A673 (cell line): ENCODE results near the gene FEM1C. TPM values are rescaled to one million over a fixed set of nuclear protein-coding genes. Genes with fewer than 3 reads are reported as not detected.

Experiments
- BruUV-seq: library from RNA; stranded (reverse); fragments of 400-500 nt; replicated peaks from 2 replicates; lab custom pipeline; 2021; lab: Mats Ljungman, UMichigan
- CTCF ChIA-PET: fragments of 300-600 bp; sonication (Branson Sonifier 250); formaldehyde crosslinking; loops from one replicate; lab custom pipeline; 2022; ENCODE audit warnings: antibody characterized with exemption; lab: Charles Lee
- POLR2A ChIA-PET: fragments of 300-600 bp; sonication (Branson Sonifier 250); formaldehyde crosslinking; loops from one replicate; lab custom pipeline; 2022; ENCODE audit warnings: antibody characterized with exemption; ENCODE audit not compliant: low non-redundant PET; lab: Charles Lee
- DNase-seq: peaks from one replicate; pipeline ENCODE4 v3.0.0-alpha.2; 2015; ENCODE audit warnings: low spot score
- H3K27ac ChIP-seq: fragments of 200-600 bp; sonication (generic); 2 replicates; pipeline ENCODE4 v1.5.1; 2016; ENCODE audit warnings: mixed run types, low read depth, mild to moderate bottlenecking, mixed read lengths, antibody characterized with exemption, low read length; ENCODE audit not compliant: poor library complexity, severe bottlenecking
- H3K27me3 ChIP-seq: fragments of 200-600 bp; sonication (generic); replicated peaks from 2 replicates; pipeline ENCODE4 v1.6.1; 2017; ENCODE audit warnings: mixed run types, low read depth, mild to moderate bottlenecking, mixed read lengths, antibody characterized with exemption, low read length; ENCODE audit not compliant: insufficient read depth, poor library complexity
- H3K36me3 ChIP-seq: fragments of 200-600 bp; sonication (generic); 2 replicates; pipeline ENCODE4 v1.6.1; 2016; ENCODE audit warnings: mixed run types, mild to moderate bottlenecking, mixed read lengths, antibody characterized with exemption, low read length; ENCODE audit not compliant: insufficient read depth, poor library complexity, severe bottlenecking
- H3K4me1 ChIP-seq: fragments of 200-600 bp; sonication (generic); 2 replicates; pipeline ENCODE4 v1.6.1; 2017; ENCODE audit warnings: mixed run types, mild to moderate bottlenecking, mixed read lengths, antibody characterized with exemption, low read length; ENCODE audit not compliant: insufficient read depth, poor library complexity, severe bottlenecking
- H3K4me3 ChIP-seq: fragments of 200-600 bp; sonication (generic); 2 replicates; pipeline ENCODE4 v1.5.1; 2016; ENCODE audit warnings: low read depth, mixed run types, mild to moderate bottlenecking, mixed read lengths, low read length; ENCODE audit not compliant: poor library complexity, severe bottlenecking
- H3K9me3 ChIP-seq: fragments of 200-600 bp; sonication (generic); 2 replicates; pipeline ENCODE4 v1.6.1; 2016; ENCODE audit warnings: mixed run types, low read depth, mild to moderate bottlenecking, mixed read lengths, antibody characterized with exemption, low read length; ENCODE audit not compliant: poor library complexity, severe bottlenecking
- CTCF ChIP-seq: fragments of 300-800, 200-600 bp; sonication (generic); conservative IDR thresholded peaks from 2 replicates; pipeline ENCODE4 v1.5.1; 2017; ENCODE audit warnings: low read depth, mild to moderate bottlenecking, antibody characterized with exemption, low read length, moderate library complexity, mixed read lengths
- EZH2 ChIP-seq: fragments of 200-600 bp; sonication (generic); IDR thresholded peaks from 2 replicates; pipeline ENCODE4 v1.6.1; 2017; ENCODE audit warnings: borderline replicate concordance, low read depth, mild to moderate bottlenecking, mixed read lengths, antibody characterized with exemption, low read length; ENCODE audit not compliant: poor library complexity, severe bottlenecking
- intact Hi-C: fragments of 100-400 bp; cut with micrococcal nuclease; formaldehyde crosslinking; loops from one replicate; pipeline ENCODE4 v1.10.0; 2022; ENCODE audit not compliant: unreplicated experiment
- total RNA-seq: library from RNA; stranded (reverse); gene quantifications from 2 replicates; pipeline ENCODE4 v1.2.3, GENCODE V29; 2021

FEM1C gene
- total RNA-seq, 1 experiment from 2014 or later: 15.0 TPM

- CTCF ChIA-PET: no interaction called here
- H3K4me3 ChIP-seq: no peak overlapping the region
- intact Hi-C loops: no loop called here
- POLR2A ChIA-PET: no interaction called here
- H3K4me1 ChIP-seq: peaks cover 4% of the 10 kb centered on the region
- H3K36me3 ChIP-seq: no peaks in the 10 kb centered on the region
- no TSS peak for BruUV-seq
- DNase-seq: no peak
- H3K27me3 ChIP-seq: no peaks in the 10 kb centered on the region
- H3K27ac ChIP-seq: no peak overlapping the region
- TF ChIP-seq CTCF: no peak
- no peaks in the 10 kb centered on the region for H3K9me3 ChIP-seq
These were observed 33.2 kb upstream of the FEM1C start for GRCh38 chr5:115577741-115578140.

- no peak for DNase-seq
- BruUV-seq: no TSS peak
- intact Hi-C loops: no loop called here
- H3K4me1 ChIP-seq: peaks cover 4% of the 10 kb centered on the region
- H3K27me3 ChIP-seq: no peaks in the 10 kb centered on the region
- TF ChIP-seq EZH2: no peak
- TF ChIP-seq CTCF: no peak
- no peak overlapping the region for H3K27ac ChIP-seq
- H3K9me3 ChIP-seq: no peaks in the 10 kb centered on the region
- CTCF ChIA-PET: no interaction called here
- POLR2A ChIA-PET: no interaction called here
- H3K36me3 ChIP-seq: no peaks in the 10 kb centered on the region
- no peak overlapping the region for H3K4me3 ChIP-seq
These were observed 32.8 kb upstream of the FEM1C start for GRCh38 chr5:115577329-115577728.

- Histone ChIP-seq H3K27me3 (no peaks in the 10 kb centered on the region), H3K9me3 (no peaks in the 10 kb centered on the region), H3K36me3 (no peaks in the 10 kb centered on the region), H3K4me1 (peaks cover 4% of the 10 kb centered on the region), H3K27ac (no peak overlapping the region), H3K4me3 (no peak overlapping the region)
- ChIA-PET POLR2A (no interaction called here), CTCF (interaction anchor here (0.6 to 2.3 kb wide), 7 partner anchors 246 to 1964 kb away, joined by 4 to 35 read pairs (median 6); no protein-coding TSS in a partner anchor)
- intact Hi-C loops: no loop called here
- no peak for TF ChIP-seq EZH2
- no peak for TF ChIP-seq CTCF
- BruUV-seq: no TSS peak
- DNase-seq: peak; percentile 16
These were observed 30.8 kb upstream of the FEM1C start for GRCh38 chr5:115575167-115576070.
